GM04504 (cell line): ENCODE data around the gene MYH16.
"Not testable (repeated sequence)": the region's sequence is repeated elsewhere in the genome, so short reads cannot be mapped to it uniquely, and the experiment has no call there.

Source experiments
- DNase-seq: peaks from one replicate; pipeline ENCODE4 v3.0.0-alpha.2; 2012; ENCODE audit warnings: low read depth

Gene MYH16

GRCh38 chr7:99355098-99355497, 82.5 kb downstream of the MYH16 start:
- DNase-seq = no peak

GRCh38 chr7:99357701-99358490, 85.3 kb downstream of the MYH16 start:
- no peak for DNase-seq

- DNase-seq = not testable (repeated sequence)
Measured at GRCh38 chr7:99358521-99358920, 85.9 kb downstream of the MYH16 start.

DNA sequence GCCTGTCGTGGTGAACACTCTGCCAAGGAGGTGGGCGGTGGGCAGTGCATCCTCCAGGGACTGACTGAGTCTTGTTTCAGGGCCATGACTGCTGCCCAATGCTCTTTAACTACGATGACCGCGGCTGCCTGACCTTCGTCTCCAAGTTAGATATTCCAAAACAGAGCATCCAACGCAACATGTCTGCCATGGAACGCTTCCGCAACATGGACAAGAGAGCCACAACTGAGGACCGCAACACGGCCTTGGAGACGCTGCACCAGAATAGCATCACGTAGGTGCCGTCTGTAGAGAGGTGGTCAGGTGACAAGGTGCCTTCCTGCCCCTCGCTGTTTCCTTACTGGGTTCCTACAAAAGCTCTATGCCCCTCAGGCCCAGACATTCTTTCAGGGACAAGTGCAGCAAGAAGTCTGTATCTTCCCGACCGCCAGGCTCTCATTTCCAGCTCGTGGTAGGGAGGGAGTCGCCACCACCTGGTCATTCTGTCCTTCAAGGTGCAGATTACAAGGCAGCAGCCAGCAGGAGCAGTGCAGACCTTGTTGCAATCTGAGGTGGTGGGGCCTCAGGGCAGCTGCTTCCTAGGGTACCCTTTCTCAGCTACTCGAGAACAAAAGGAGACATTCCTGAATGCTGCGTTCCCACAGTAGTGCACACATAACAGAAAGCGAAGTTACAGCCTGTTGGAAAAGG, 87.0 kb downstream of the MYH16 start:
- no peak for DNase-seq
